Activated CD4-positive, alpha-beta memory T cell treated with anti-CD3 and anti-CD28 coated beads for 36 hours (primary cell): ENCODE measurements around the gene ITPR3. TPM values are rescaled to one million over a fixed set of nuclear protein-coding genes. Genes with fewer than 3 reads are reported as not detected.
"Not testable (repeated sequence)": the region's sequence is repeated elsewhere in the genome, so short reads cannot be mapped to it uniquely, and the experiment has no call there.

ENCODE experiments used
- CTCF ChIA-PET: fragments of 350-600 bp; sonication (Branson Sonifier 250); formaldehyde crosslinking; loops from one replicate; lab custom pipeline; 2021; ENCODE audit warnings: antibody characterized with exemption, inconsistent platforms; lab: Charles Lee
- POLR2A ChIA-PET: fragments of 350-600 bp; sonication (Branson Sonifier 250); formaldehyde crosslinking; loops from one replicate; lab custom pipeline; 2021; ENCODE audit warnings: antibody characterized with exemption; lab: Charles Lee
- DNase-seq: peaks from one replicate; pipeline ENCODE4 v3.0.0-alpha.2; 2020
- H3K27ac Mint-ChIP-seq: one replicate; pipeline ENCODE4 v1.8.0; 2021; ENCODE audit warnings: mixed read lengths
- H3K27me3 Mint-ChIP-seq: one replicate; pipeline ENCODE4 v1.8.0; 2021; ENCODE audit warnings: mixed read lengths
- H3K36me3 Mint-ChIP-seq: one replicate; pipeline ENCODE4 v1.8.0; 2021; ENCODE audit warnings: mixed read lengths
- H3K4me1 Mint-ChIP-seq: one replicate; pipeline ENCODE4 v1.8.0; 2021; ENCODE audit warnings: low read depth, mixed read lengths
- H3K4me3 Mint-ChIP-seq: one replicate; pipeline ENCODE4 v1.8.0; 2021; ENCODE audit warnings: mild to moderate bottlenecking, mixed read lengths
- H3K9me3 Mint-ChIP-seq: one replicate; pipeline ENCODE4 v1.8.0; 2021; ENCODE audit warnings: mixed read lengths
- intact Hi-C: fragments of 100-400 bp; cut with micrococcal nuclease; formaldehyde crosslinking; loops from one replicate; pipeline ENCODE4 v1.15.1; 2023
- total RNA-seq, 2 experiments: library from RNA; stranded (reverse); gene quantifications; one replicate each; pipeline ENCODE4 v1.2.3, GENCODE V29; 2021

ITPR3 gene
- total RNA-seq, 2 experiments from 2014 or later: 41.6 to 45.6 TPM

DNA sequence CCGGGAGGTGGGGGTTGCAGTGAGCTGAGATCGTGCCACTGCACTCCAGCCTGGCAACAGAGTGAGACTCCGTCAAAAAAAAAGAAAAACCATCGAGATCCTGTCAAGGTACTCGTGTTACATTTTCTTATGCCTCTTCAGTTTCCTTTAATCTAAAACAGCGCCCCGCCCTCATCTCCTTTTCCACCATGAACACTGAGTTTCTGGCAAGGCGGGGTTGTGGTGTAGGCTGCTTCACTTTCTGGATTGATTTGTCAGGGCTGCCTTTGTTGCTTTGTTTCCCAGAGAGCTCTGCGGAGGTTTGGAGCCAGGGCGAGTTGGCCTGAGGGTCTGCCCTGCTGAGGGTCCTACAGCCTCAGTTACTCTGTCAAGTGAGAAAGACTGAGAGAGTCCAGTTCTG is 8.9 kb downstream of the ITPR3 start:
- peaks cover 61% of the 10 kb centered on the region for H3K4me1 Mint-ChIP-seq
- H3K4me3 Mint-ChIP-seq: no peak overlapping the region
- no peaks in the 10 kb centered on the region for H3K27me3 Mint-ChIP-seq
- ChIA-PET CTCF (interaction anchor here (1.5 kb wide), 1 partner anchor 71 kb away, joined by 3 read pairs; no protein-coding TSS in a partner anchor), POLR2A (interaction anchor here (1.0 kb wide), 1 partner anchor 63 kb away, joined by 3 read pairs; no protein-coding TSS in a partner anchor)
- intact Hi-C loops: loop anchor here (5.0 kb wide), 1 partner anchor 62 kb away; no protein-coding TSS in a partner anchor
- peak; percentile 27 for DNase-seq
- peak overlapping the region; percentile 18 for H3K27ac Mint-ChIP-seq
- H3K36me3 Mint-ChIP-seq: peaks cover 4% of the 10 kb centered on the region
- H3K9me3 Mint-ChIP-seq: no peaks in the 10 kb centered on the region

DNA sequence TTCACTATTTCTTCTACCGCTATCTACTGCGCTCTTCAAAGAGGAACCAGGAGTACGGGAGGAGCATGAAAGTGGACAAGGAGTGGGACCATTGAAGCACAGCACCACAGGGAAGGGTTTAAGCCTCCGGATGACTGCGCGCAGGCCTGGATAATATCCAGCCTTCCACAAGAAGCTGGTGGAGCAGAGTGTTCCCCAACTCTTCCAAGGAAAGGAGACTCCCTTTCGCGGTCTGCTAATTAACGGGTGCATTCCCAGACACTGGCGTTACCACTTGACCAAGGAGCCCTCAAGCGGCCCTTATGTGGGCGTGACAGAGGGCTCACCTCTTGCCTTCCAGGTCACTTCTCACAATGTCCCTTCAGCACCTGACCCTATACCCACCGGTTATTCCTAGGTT is 10.4 kb downstream of the ITPR3 start:
- not testable (repeated sequence) for H3K4me3 Mint-ChIP-seq, H3K9me3 Mint-ChIP-seq, DNase-seq, H3K27ac Mint-ChIP-seq, H3K27me3 Mint-ChIP-seq, H3K36me3 Mint-ChIP-seq
- intact Hi-C loops: loop anchor here (5.0 kb wide), 1 partner anchor 61 kb away; no protein-coding TSS in a partner anchor
- peaks cover 64% of the 10 kb centered on the region for H3K4me1 Mint-ChIP-seq
- CTCF ChIA-PET: interaction anchor here (1.0 to 2.0 kb wide), 9 partner anchors 9 to 241 kb away, joined by 3 to 10 read pairs (median 4); no protein-coding TSS in a partner anchor
- POLR2A ChIA-PET: interaction anchor here (0.6 to 1.5 kb wide), 3 partner anchors 11 to 676 kb away, joined by 3 to 7 read pairs (median 3); partner anchors contain the start of gene ITPR3

DNA sequence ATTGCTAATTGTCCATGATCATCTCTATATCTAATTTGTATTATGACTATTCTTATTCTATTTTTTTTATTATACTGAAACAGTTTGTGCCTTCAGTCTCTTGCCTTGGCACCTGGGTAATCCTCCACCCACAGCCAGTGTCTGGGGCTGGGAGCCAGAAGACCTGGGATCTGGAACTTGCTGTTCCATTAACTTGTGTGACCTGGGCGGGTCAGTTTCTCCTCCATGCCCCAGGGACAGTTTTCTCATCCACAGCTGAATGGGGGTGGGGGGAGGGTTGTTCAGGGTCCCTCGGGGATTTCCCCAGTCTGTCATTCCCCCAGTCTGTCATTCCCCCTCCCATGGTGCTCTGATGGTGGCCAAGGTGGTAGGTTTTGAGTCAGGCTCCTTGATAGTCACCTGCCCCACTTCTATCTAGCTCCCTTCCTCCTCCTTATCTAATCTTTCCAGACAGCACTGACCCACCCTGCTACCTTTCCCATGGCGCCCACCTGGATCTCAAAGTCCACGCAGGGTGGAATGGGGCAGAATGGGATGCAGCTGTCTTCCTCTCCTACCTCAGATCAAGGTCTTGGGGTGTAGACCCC is 10.9 kb downstream of the ITPR3 start:
- Mint-ChIP-seq H3K27ac (no peak overlapping the region), H3K27me3 (no peaks in the 10 kb centered on the region), H3K4me3 (no peak overlapping the region), H3K36me3 (peaks cover 4% of the 10 kb centered on the region), H3K9me3 (no peaks in the 10 kb centered on the region), H3K4me1 (peaks cover 67% of the 10 kb centered on the region)
- ChIA-PET CTCF (interaction anchor here (0.6 to 3.1 kb wide), 11 partner anchors 10 to 241 kb away, joined by 3 to 12 read pairs (median 4); no protein-coding TSS in a partner anchor), POLR2A (interaction anchor here (0.6 to 1.5 kb wide), 3 partner anchors 11 to 676 kb away, joined by 3 to 7 read pairs (median 3); partner anchors contain the start of gene ITPR3)
- no peak for DNase-seq
- intact Hi-C loops: loop anchor here (5.0 kb wide), 1 partner anchor 60 kb away; no protein-coding TSS in a partner anchor

DNA sequence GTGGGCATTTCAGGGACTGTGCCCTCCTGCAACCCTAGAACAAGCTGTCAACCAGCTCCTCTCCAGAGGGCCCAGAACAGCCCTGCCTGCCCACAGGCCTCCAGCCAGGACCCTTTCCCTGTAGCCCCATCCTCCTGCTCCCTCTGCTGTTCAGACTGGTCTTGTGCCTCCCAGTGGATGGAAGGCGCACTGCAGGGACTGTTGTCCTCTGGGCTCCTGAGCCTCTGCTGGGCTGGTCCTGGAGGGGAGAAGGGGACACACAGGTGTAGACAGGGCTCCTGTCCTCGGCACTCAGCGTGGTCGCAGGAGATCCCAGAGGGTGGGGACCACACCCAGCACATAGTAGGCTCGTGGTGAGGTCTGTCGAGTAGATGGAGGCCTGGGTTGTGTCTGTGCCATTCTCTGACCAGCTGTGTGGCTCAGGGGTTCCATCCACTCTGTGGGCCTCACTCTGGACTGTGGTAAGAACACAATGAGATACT is 11.5 kb downstream of the ITPR3 start:
- ChIA-PET CTCF (interaction anchor here (0.6 to 3.1 kb wide), 11 partner anchors 10 to 242 kb away, joined by 3 to 12 read pairs (median 4); no protein-coding TSS in a partner anchor), POLR2A (interaction anchor here (1.5 kb wide), 1 partner anchor 12 kb away, joined by 7 read pairs; the partner anchor contains the start of gene ITPR3)
- no peak overlapping the region for H3K27ac Mint-ChIP-seq
- no peaks in the 10 kb centered on the region for H3K9me3 Mint-ChIP-seq
- peaks cover 66% of the 10 kb centered on the region for H3K4me1 Mint-ChIP-seq
- intact Hi-C loops: loop anchor here (5.0 kb wide), 1 partner anchor 60 kb away; no protein-coding TSS in a partner anchor
- H3K36me3 Mint-ChIP-seq: peaks cover 2% of the 10 kb centered on the region
- H3K4me3 Mint-ChIP-seq: peak overlapping the region; percentile 59
- H3K27me3 Mint-ChIP-seq: no peaks in the 10 kb centered on the region
- DNase-seq: peak; percentile 76

DNA sequence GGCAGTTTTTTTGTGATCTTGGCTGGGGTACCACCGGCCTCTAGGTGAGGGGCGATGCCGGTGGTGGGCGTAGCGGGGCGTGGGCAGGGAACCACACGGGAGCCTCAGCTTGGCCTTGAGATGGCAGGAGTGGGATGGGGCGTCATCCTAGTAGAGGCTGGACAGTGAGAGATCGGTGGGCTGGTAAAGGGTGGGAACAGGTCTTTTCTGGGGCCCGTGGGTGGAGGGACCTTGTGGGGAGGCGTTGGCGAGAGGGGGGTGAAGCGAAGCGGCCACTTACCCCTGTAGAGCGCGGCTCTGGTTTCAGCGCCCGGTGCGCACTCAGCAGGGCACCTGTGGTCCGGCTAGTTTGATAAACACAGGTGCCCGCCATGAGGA is 12.0 kb downstream of the ITPR3 start:
- H3K4me3 Mint-ChIP-seq: peak overlapping the region; percentile 59
- no peaks in the 10 kb centered on the region for H3K27me3 Mint-ChIP-seq
- peaks cover 2% of the 10 kb centered on the region for H3K36me3 Mint-ChIP-seq
- POLR2A ChIA-PET: no interaction called here
- intact Hi-C loops: loop anchor here (5.0 kb wide), 1 partner anchor 59 kb away; no protein-coding TSS in a partner anchor
- CTCF ChIA-PET: interaction anchor here (1.3 to 3.1 kb wide), 5 partner anchors 11 to 68 kb away, joined by 4 to 12 read pairs (median 6); no protein-coding TSS in a partner anchor
- no peak overlapping the region for H3K27ac Mint-ChIP-seq
- no peak for DNase-seq
- no peaks in the 10 kb centered on the region for H3K9me3 Mint-ChIP-seq
- H3K4me1 Mint-ChIP-seq: peaks cover 64% of the 10 kb centered on the region

DNA sequence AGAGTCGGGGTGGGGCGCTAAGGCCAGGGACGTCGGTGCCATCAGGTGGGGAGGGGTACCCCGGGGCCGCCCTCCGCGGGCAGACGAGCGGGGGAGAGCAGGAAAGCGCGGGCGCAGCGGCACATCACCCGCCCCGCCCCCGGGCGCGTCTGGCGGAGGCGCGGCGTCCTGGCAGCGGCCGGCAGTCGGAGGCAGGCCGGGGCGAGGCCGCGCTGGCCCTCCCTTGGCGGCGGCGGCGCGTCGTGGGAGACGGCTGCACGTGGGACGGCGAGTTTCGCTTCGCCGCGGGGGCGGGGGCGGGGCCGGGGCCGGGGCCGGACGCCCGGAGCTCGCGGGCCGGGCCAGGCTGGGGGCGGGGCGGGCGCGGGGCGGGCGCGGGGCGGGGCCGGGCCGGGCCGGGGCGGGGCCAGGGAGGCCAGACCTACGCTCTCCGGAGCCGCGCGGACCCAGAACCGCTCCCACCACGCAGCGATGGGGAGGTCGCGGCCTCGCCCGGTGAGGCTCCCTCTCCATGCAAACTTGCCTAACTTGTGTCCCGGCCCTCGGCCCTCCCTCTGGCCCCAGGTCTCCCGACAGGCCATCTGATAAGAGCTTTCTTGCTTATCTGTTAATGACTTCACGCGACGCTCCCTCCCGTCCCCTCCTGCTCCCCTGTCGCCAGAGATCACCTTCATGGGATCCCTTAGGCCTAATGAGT is 12.5 kb downstream of the ITPR3 start:
- no peaks in the 10 kb centered on the region for H3K9me3 Mint-ChIP-seq
- no peak overlapping the region for H3K27ac Mint-ChIP-seq
- peak overlapping the region; percentile 59 for H3K4me3 Mint-ChIP-seq
- H3K4me1 Mint-ChIP-seq: peaks cover 61% of the 10 kb centered on the region
- DNase-seq: peak; percentile 70
- intact Hi-C loops: loop anchor here (5.0 kb wide), 1 partner anchor 59 kb away; no protein-coding TSS in a partner anchor
- ChIA-PET POLR2A (interaction anchor here (0.6 to 1.5 kb wide), 3 partner anchors 12 to 61 kb away, joined by 3 to 9 read pairs (median 3); partner anchors contain the start of gene ITPR3), CTCF (interaction anchor here (2.0 to 3.1 kb wide), 2 partner anchors 11 to 44 kb away, joined by 10 to 12 read pairs; no protein-coding TSS in a partner anchor)
- H3K27me3 Mint-ChIP-seq: no peaks in the 10 kb centered on the region
- no peaks in the 10 kb centered on the region for H3K36me3 Mint-ChIP-seq

DNA sequence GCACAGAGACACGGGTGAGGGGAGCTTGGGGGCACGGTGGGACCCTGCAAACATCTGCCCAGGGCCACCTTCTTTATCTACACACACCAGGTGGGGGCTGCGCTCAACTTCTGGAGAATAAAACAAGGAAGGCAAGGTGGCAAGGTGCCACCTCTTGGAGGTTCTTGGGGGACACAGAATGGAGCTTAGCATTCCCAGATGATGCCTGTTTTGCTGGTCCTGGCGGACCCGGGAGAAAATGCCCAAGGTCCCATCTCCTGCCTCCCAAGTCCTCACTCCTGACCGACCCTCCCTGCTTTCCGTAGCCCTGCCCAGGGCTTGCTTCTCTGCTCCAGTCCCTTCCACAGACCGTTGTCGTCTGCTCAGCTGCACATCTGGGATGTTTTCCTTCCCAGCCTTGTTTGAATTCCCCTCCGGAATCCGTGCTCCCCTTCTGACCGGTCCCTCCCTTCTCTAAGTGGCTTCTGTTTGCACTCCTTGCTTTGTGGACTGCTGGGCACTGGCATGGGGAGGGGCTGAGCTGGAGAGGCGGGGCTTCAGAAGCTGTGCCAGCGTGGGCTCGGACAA is 13.1 kb downstream of the ITPR3 start:
- no peak overlapping the region for H3K27ac Mint-ChIP-seq
- no peaks in the 10 kb centered on the region for H3K36me3 Mint-ChIP-seq
- DNase-seq: no peak
- intact Hi-C loops: loop anchor here (5.0 kb wide), 1 partner anchor 58 kb away; no protein-coding TSS in a partner anchor
- H3K9me3 Mint-ChIP-seq: no peaks in the 10 kb centered on the region
- peak overlapping the region; percentile 58 for H3K4me3 Mint-ChIP-seq
- H3K4me1 Mint-ChIP-seq: peaks cover 58% of the 10 kb centered on the region
- H3K27me3 Mint-ChIP-seq: no peaks in the 10 kb centered on the region
- POLR2A ChIA-PET: interaction anchor here (0.5 to 1.5 kb wide), 4 partner anchors 13 to 60 kb away, joined by 3 to 9 read pairs (median 3); partner anchors contain the start of gene ITPR3
- CTCF ChIA-PET: interaction anchor here (3.1 kb wide), 1 partner anchor 44 kb away, joined by 12 read pairs; no protein-coding TSS in a partner anchor

DNA sequence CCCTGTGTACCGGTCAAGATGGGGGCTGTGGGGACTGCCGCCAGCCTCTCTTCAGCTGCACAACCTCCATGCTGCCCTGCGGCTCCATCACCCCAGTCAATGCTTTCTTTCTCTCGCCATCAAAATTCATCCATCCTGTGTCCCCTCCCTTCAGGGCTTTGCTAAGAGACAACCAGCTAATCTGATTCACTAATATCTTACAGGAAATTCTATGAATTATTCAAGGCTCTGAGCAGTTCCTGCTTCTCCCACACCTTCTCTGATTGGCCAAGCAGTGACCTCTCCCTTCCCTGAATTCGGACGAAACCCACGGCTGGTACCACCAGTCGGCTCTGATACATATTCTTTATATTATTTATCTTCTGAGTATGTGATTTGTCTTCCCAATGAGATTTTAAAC is 13.8 kb downstream of the ITPR3 start:
- intact Hi-C loops: loop anchor here (5.0 kb wide), 1 partner anchor 57 kb away; no protein-coding TSS in a partner anchor
- no peak for DNase-seq
- Mint-ChIP-seq H3K27me3 (no peaks in the 10 kb centered on the region), H3K36me3 (no peaks in the 10 kb centered on the region), H3K4me3 (no peak overlapping the region), H3K4me1 (peaks cover 62% of the 10 kb centered on the region), H3K9me3 (no peaks in the 10 kb centered on the region), H3K27ac (no peak overlapping the region)
- CTCF ChIA-PET: interaction anchor here (3.1 kb wide), 1 partner anchor 45 kb away, joined by 12 read pairs; no protein-coding TSS in a partner anchor
- POLR2A ChIA-PET: interaction anchor here (1.5 kb wide), 1 partner anchor 13 kb away, joined by 9 read pairs; the partner anchor contains the start of gene ITPR3

DNA sequence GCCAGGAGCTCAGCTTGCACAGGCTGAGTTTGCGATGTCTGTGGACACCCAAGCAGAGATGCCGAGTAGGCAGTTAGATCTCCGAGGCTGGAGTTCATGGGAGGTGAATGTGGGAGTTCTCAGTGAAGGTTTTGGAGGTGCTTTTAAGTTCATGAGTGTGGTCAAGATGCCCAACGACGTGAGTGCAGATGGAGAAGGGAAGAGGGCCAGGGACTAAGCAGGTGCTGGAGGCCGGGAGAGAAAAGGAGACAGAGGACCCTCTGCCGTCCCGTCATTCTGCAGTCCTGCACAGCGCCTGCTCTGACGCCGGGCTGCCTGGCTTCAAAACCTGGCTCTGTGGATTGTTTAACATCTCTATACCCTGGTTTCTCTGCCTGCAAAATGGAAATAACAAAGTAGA is 15.5 kb downstream of the ITPR3 start:
- CTCF ChIA-PET: no interaction called here
- Mint-ChIP-seq H3K4me1 (peaks cover 52% of the 10 kb centered on the region), H3K9me3 (no peaks in the 10 kb centered on the region), H3K4me3 (no peak overlapping the region), H3K27me3 (no peaks in the 10 kb centered on the region), H3K27ac (no peak overlapping the region), H3K36me3 (peaks cover 2% of the 10 kb centered on the region)
- intact Hi-C loops: no loop called here
- POLR2A ChIA-PET: no interaction called here
- DNase-seq: no peak

DNA sequence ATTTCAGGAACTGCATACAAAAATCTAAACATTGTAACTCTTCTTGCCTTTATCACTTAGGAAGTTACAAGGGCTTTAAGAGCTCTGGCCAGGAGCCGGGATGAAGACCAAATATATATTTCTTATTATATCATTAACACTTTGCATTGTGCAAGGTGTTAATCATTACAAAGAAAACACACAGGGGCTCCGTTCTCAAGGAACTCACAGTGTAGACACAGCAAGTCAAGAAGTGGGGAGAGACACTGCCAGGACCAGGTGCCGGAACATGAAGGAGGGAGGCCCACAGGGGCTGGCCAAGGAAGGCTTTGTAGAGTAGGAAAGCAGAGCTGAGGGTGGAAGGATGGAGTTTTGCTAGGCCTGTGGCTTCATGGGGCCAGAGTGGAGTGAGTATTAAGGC is 17.4 kb downstream of the ITPR3 start:
- ChIA-PET POLR2A (no interaction called here), CTCF (interaction anchor here (0.7 to 1.4 kb wide), 4 partner anchors 31 to 73 kb away, joined by 3 to 4 read pairs (median 3); partner anchors contain the start of gene UQCC2)
- Mint-ChIP-seq H3K4me1 (peaks cover 44% of the 10 kb centered on the region), H3K27ac (no peak overlapping the region), H3K27me3 (no peaks in the 10 kb centered on the region), H3K9me3 (no peaks in the 10 kb centered on the region), H3K36me3 (peaks cover 5% of the 10 kb centered on the region), H3K4me3 (no peak overlapping the region)
- intact Hi-C loops: no loop called here
- no peak for DNase-seq

DNA sequence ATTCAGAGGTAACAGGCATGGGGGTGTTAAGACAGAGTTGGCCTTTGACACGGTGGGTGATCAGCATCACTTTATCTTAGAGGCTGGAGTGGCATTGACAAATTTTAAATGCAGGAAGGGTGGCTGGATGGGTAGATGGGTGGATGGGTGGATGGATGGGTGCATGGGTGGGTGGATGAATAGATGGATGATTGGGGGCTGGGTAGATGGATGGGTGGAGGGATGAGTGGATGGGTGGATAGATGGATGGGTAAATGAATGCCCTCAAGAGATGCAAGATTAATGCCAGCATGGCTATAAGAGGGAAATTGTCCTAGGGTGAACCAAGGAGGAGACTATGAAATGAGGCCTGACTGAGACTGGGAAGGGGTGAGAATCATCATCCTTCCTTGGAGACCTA is 18.4 kb downstream of the ITPR3 start:
- Mint-ChIP-seq H3K9me3 (no peaks in the 10 kb centered on the region), H3K27me3 (no peaks in the 10 kb centered on the region), H3K4me3 (no peak overlapping the region), H3K27ac (no peak overlapping the region), H3K36me3 (peaks cover 7% of the 10 kb centered on the region), H3K4me1 (peaks cover 35% of the 10 kb centered on the region)
- intact Hi-C loops: no loop called here
- ChIA-PET POLR2A (no interaction called here), CTCF (interaction anchor here (0.8 to 1.4 kb wide), 2 partner anchors 61 to 72 kb away, joined by 3 to 4 read pairs; partner anchors contain the start of gene UQCC2)
- no peak for DNase-seq
